OCI-LY3 (cell line): ENCODE results near the gene WFDC9.

ENCODE experiments used
- H2AFZ ChIP-seq: fragments of 200-600, 300-600 bp; shearing (Covaris generic); 2 replicates; pipeline ENCODE4 v1.6.0; 2014; ENCODE audit warnings: antibody characterized with exemption, low read depth, low read length
- H3K27ac ChIP-seq: fragments of 200-600, 300-600 bp; sonication (generic); 2 replicates; pipeline ENCODE4 v1.5.1; 2014; ENCODE audit warnings: mild to moderate bottlenecking, low read length, moderate library complexity, mixed read lengths
- H3K27me3 ChIP-seq: fragments of 200-600, 300-600 bp; sonication (generic); 2 replicates; pipeline ENCODE4 v1.6.1; 2014; ENCODE audit warnings: low read depth, low read length, mixed read lengths
- H3K36me3 ChIP-seq: fragments of 200-600, 300-600 bp; sonication (generic); replicated peaks from 2 replicates; pipeline ENCODE3; 2014; ENCODE audit warnings: low read depth, low read length, mixed read lengths
- H3K4me1 ChIP-seq: fragments of 300-600, 200-600 bp; sonication (generic); 2 replicates; pipeline ENCODE4 v1.6.1; 2014; ENCODE audit warnings: low read length, mixed read lengths
- H3K4me2 ChIP-seq: fragments of 200-600, 300-600 bp; sonication (generic); 2 replicates; pipeline ENCODE4 v1.6.1; 2014; ENCODE audit warnings: low read length, mixed read lengths
- H3K4me3 ChIP-seq: fragments of 300-600, 200-600 bp; sonication (generic); 2 replicates; pipeline ENCODE4 v1.5.1; 2014; ENCODE audit warnings: antibody characterized with exemption, mild to moderate bottlenecking, low read length, moderate library complexity
- H3K79me2 ChIP-seq: fragments of 300-600, 200-600 bp; shearing (Covaris generic); 2 replicates; pipeline ENCODE4 v1.6.1; 2014; ENCODE audit warnings: mild to moderate bottlenecking, low read length, mixed read lengths
- H3K9ac ChIP-seq: fragments of 300-600, 200-600 bp; shearing (Covaris generic); 2 replicates; pipeline ENCODE4 v1.6.0; 2014; ENCODE audit warnings: mild to moderate bottlenecking, low read length, moderate library complexity
- H3K9me3 ChIP-seq: fragments of 200-600, 300-600 bp; shearing (Covaris generic); 2 replicates; pipeline ENCODE4 v1.6.1; 2014; ENCODE audit warnings: low read length, mixed read lengths; ENCODE audit not compliant: insufficient read depth
- H4K20me1 ChIP-seq: fragments of 200-600, 300-600 bp; sonication (generic); 2 replicates; pipeline ENCODE4 v1.6.1; 2016; ENCODE audit warnings: low read length, mixed read lengths; ENCODE audit not compliant: insufficient read depth
- EZH2phosphoT487 ChIP-seq: fragments of 200-600 bp; shearing (Covaris generic); IDR thresholded peaks from 2 replicates; pipeline ENCODE4 v1.6.1; 2018; ENCODE audit warnings: antibody characterized with exemption, mixed run types, low read depth
- TF ChIP-seq, protein P1 (sequence below): fragments of 200-600, 300-600 bp; sonication (generic); IDR thresholded peaks from 2 replicates; pipeline ENCODE4 v1.5.1; 2014; ENCODE audit warnings: antibody characterized with exemption, low read length, low read depth

Gene WFDC9

DNA sequence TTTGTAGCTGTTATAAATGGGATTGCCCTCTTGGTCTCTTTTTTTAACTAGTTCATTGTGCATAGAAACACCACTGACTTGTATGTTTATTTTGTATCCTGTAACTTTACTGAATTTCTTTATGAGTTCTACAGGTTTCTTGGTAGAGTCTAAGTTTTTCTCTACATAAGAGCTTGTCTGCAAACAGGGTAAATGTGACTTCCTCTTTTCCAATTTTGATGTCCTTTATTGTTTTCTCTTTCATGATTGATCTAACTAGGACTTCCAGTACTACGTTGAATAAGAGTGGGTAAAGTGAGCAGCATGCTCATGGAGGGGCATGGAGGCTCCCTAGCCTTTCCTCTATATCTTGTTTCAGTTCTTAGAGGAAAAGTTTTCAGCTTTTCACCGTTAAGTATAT is 4.5 kb downstream of the WFDC9 start:
- no peaks in the 10 kb centered on the region for H3K36me3 ChIP-seq
- H2AFZ ChIP-seq = no peak overlapping the region
- TF ChIP-seq, protein P1, sequence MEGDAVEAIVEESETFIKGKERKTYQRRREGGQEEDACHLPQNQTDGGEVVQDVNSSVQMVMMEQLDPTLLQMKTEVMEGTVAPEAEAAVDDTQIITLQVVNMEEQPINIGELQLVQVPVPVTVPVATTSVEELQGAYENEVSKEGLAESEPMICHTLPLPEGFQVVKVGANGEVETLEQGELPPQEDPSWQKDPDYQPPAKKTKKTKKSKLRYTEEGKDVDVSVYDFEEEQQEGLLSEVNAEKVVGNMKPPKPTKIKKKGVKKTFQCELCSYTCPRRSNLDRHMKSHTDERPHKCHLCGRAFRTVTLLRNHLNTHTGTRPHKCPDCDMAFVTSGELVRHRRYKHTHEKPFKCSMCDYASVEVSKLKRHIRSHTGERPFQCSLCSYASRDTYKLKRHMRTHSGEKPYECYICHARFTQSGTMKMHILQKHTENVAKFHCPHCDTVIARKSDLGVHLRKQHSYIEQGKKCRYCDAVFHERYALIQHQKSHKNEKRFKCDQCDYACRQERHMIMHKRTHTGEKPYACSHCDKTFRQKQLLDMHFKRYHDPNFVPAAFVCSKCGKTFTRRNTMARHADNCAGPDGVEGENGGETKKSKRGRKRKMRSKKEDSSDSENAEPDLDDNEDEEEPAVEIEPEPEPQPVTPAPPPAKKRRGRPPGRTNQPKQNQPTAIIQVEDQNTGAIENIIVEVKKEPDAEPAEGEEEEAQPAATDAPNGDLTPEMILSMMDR = no peak
- no peak for TF ChIP-seq EZH2phosphoT487

DNA sequence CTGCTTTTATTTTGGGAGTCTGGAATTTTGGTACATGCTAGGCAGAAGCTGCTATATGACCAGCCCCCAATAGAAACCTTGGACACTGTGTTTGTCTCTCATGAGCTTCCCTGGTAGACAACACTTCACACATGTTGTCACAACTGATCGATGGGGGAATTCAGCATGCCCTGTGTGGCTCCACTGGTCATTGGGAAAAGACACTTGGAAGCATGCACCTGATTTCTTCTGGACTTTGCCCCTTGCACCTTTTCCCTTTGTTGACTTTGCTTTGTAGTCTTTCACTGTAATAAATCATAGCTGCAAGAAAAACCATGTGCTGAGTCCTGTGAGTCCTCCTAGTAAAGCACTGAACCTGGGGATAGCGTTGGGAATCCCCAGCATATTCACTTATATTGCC is 9.5 kb downstream of the WFDC9 start:
- Histone ChIP-seq H2AFZ (no peak overlapping the region), H3K27ac (no peak overlapping the region), H3K4me2 (no peak overlapping the region), H3K9ac (no peak overlapping the region), H3K36me3 (no peaks in the 10 kb centered on the region), H3K9me3 (no peaks in the 10 kb centered on the region), H4K20me1 (no peaks in the 10 kb centered on the region), H3K4me1 (no peaks in the 10 kb centered on the region), H3K4me3 (no peak overlapping the region), H3K79me2 (no peaks in the 10 kb centered on the region), H3K27me3 (peaks cover 12% of the 10 kb centered on the region; the same call in 1 of the 2 replicates)
- TF ChIP-seq EZH2phosphoT487 = no peak
- TF ChIP-seq, protein P1 = no peak

More for the DNA sequence above, 4.5 kb downstream of the WFDC9 start:
- H3K4me3 ChIP-seq = no peak overlapping the region
- no peaks in the 10 kb centered on the region for H3K4me1 ChIP-seq
- H3K4me2 ChIP-seq = no peak overlapping the region
- peaks cover 30% of the 10 kb centered on the region for H3K27me3 ChIP-seq
- H3K79me2 ChIP-seq = no peaks in the 10 kb centered on the region
- H3K9ac ChIP-seq = no peak overlapping the region
- H3K27ac ChIP-seq = no peak overlapping the region
- H3K9me3 ChIP-seq = no peaks in the 10 kb centered on the region
- H4K20me1 ChIP-seq = no peaks in the 10 kb centered on the region

DNA sequence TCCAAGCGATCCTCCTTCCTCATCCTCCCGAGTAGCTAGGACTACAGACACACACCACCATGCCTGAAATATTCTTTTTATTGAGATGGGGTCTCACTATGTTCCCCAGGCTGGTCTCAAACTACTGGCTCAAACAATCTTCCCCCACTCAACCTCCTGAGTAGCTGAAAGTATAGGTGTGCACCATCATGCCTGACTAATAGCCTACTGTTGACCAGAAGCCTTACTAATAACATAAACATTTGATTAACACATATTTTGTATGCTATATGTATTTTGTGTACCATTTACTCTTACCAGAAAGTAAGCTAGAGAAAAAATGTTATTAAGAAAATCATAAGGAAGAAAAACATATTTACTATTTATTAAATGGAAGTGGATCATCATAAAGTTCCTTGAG is 13.5 kb downstream of the WFDC9 start:
- H3K4me3 ChIP-seq = no peak overlapping the region
- no peaks in the 10 kb centered on the region for H3K79me2 ChIP-seq
- peaks cover 45% of the 10 kb centered on the region for H3K27me3 ChIP-seq
- H3K4me2 ChIP-seq = no peak overlapping the region
- H4K20me1 ChIP-seq = no peaks in the 10 kb centered on the region
- H3K9me3 ChIP-seq = no peaks in the 10 kb centered on the region
- H3K36me3 ChIP-seq = no peaks in the 10 kb centered on the region
- TF ChIP-seq, protein P1 = no peak
- TF ChIP-seq EZH2phosphoT487 = no peak
- H3K4me1 ChIP-seq = no peaks in the 10 kb centered on the region
- H3K27ac ChIP-seq = no peak overlapping the region
- no peak overlapping the region for H3K9ac ChIP-seq
- no peak overlapping the region for H2AFZ ChIP-seq

DNA sequence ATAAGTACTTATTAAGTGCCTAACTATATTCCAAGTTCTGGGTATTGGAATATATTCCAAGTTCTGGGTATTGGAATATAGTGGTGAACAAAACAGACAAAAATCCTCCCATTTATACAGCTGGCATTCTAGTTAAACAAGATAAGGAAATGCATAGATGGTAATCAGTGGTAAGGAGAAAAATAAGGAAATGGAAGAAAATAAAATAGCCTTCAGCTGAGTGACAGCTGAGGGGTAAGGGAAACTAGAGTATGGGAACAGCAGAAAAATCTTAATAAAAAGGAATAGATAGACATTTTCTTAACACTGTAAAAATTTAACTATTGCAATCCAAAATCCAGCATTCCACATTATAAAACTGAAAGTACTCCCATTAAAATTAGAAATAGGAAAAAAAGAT is 18.8 kb downstream of the WFDC9 start:
- H2AFZ ChIP-seq = no peak overlapping the region
- no peak overlapping the region for H3K27ac ChIP-seq
- TF ChIP-seq EZH2phosphoT487 = no peak
- TF ChIP-seq, protein P1 = no peak
- H3K27me3 ChIP-seq = peaks cover 46% of the 10 kb centered on the region
- no peaks in the 10 kb centered on the region for H3K79me2 ChIP-seq
- H3K4me2 ChIP-seq = no peak overlapping the region
- no peaks in the 10 kb centered on the region for H3K9me3 ChIP-seq
- no peaks in the 10 kb centered on the region for H4K20me1 ChIP-seq
- no peak overlapping the region for H3K9ac ChIP-seq
- no peaks in the 10 kb centered on the region for H3K4me1 ChIP-seq
- no peaks in the 10 kb centered on the region for H3K36me3 ChIP-seq
- no peak overlapping the region for H3K4me3 ChIP-seq
